ENCODE results near the gene UBE2J1. TPM values are rescaled to one million over a fixed set of nuclear protein-coding genes. Genes with fewer than 3 reads are reported as not detected.

The UBE2J1 gene
- total and polyA plus RNA-seq, 4 donors = 14.7 to 26.4 (median 18.0) TPM

GRCh38 chr6:89388846-89389245, 36.3 kb upstream of the UBE2J1 start:
- no peaks in the 10 kb centered on the region for H3K27me3 ChIP-seq (ENCODE audit: control insufficient read depth in 4 of 4, insufficient read depth in 4 of 4, low read length in 3 of 4)
- H3K4me1 ChIP-seq (ENCODE audit: control insufficient read depth in 4 of 4, insufficient read depth in 4 of 4, low read length in 3 of 4) = no peaks in the 10 kb centered on the region
- no peak overlapping the region for H3K9ac ChIP-seq (ENCODE audit: low read depth in 1 of 2, low read length in 2 of 2)
- H3K27ac ChIP-seq (ENCODE audit: low read depth in 1 of 2, low read length in 2 of 2) = no peak overlapping the region
- no peak for TF ChIP-seq RAD21 (IDR thresholded peaks at IDR 0.05)
- TF ChIP-seq GABPA (IDR thresholded peaks at IDR 0.05 in 1 of 2, conservative IDR thresholded peaks at IDR 0.05 in 1 of 2) = no peak
- TF ChIP-seq HNF4G (IDR thresholded peaks at IDR 0.05) = no peak
- TF ChIP-seq SP1 (IDR thresholded peaks at IDR 0.05) = no peak
- no peak for TF ChIP-seq EGR1 (IDR thresholded peaks at IDR 0.05; ENCODE audit: low read depth in 2 of 2)
- TF ChIP-seq JUND (IDR thresholded peaks at IDR 0.05) = no peak
- TF ChIP-seq YY1 (IDR thresholded peaks at IDR 0.05) = no peak
- TF ChIP-seq TAF1 (conservative IDR thresholded peaks at IDR 0.05) = no peak
- no peak for TF ChIP-seq HNF4A (conservative IDR thresholded peaks at IDR 0.05)
- no peak overlapping the region for H3K4me3 ChIP-seq (ENCODE audit: low read depth in 1 of 3, low read length in 3 of 3)
- H3K36me3 ChIP-seq (ENCODE audit: control insufficient read depth in 4 of 4, insufficient read depth in 3 of 4, low read depth in 1 of 4, low read length in 3 of 4) = no peaks in the 10 kb centered on the region
- H3K9me3 ChIP-seq (ENCODE audit: control insufficient read depth in 4 of 4, low read length in 3 of 4) = no peaks in the 10 kb centered on the region
- no peak for DNase-seq (ENCODE audit: low spot score)
- 98% methylated on average over 6 of the region's 6 CpGs for WGBS

DNA sequence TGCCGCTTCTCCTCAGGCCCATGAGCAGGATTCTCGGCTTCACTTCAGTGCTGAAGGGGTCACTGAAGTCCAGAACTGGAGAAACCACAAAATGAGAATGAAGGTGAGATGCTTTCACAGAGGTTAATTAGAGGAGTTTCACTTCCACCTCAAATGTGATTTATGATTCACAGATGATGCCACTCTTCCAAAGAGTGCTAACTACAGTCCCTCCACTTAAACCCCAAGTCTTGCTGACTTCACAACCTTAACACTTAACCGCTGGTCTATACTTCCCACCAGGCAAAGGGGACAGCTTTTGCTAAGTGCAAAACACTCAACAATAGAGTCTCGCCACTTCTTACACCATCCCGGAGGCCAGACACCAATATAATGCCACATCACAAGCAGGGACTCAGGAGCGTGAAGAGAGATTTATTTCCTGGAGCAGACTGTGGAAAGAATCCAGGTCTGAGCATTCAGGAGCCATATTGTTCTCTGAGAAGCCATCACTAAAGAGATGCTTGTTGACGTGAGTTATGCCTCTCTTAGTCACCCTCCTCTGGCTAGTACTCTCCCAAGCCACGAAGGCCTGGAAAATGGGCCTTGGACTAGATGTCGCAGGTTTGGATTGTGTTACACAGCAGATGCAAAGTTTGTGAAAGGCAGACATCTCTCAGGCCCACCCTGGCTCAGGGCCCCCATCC, 35.1 kb upstream of the UBE2J1 start:
- TF ChIP-seq NR2F2 (IDR thresholded peaks at IDR 0.05) (no peak), SP1 (IDR thresholded peaks at IDR 0.05) (no peak), RXRA (IDR thresholded peaks at IDR 0.05) (no peak), HNF4A (conservative IDR thresholded peaks at IDR 0.05) (no peak), RAD21 (IDR thresholded peaks at IDR 0.05) (no peak)
- no peak for DNase-seq (ENCODE audit: low spot score)
- Histone ChIP-seq H3K27me3 (ENCODE audit: control insufficient read depth in 4 of 4, insufficient read depth in 4 of 4, low read length in 3 of 4) (no peaks in the 10 kb centered on the region), H3K9me3 (ENCODE audit: control insufficient read depth in 4 of 4, low read length in 3 of 4) (no peaks in the 10 kb centered on the region), H3K4me1 (ENCODE audit: control insufficient read depth in 4 of 4, insufficient read depth in 4 of 4, low read length in 3 of 4) (no peaks in the 10 kb centered on the region), H3K36me3 (ENCODE audit: control insufficient read depth in 4 of 4, insufficient read depth in 3 of 4, low read depth in 1 of 4, low read length in 3 of 4) (no peaks in the 10 kb centered on the region), H3K27ac (ENCODE audit: low read depth in 1 of 2, low read length in 2 of 2) (no peak overlapping the region), H3K9ac (ENCODE audit: low read depth in 1 of 2, low read length in 2 of 2) (no peak overlapping the region), H3K4me3 (ENCODE audit: low read depth in 1 of 3, low read length in 3 of 3) (no peak overlapping the region)
- WGBS = 95% methylated on average over 9 of the region's 9 CpGs

GRCh38 chr6:89386917-89387491, 34.5 kb upstream of the UBE2J1 start:
- Histone ChIP-seq H3K27me3 (ENCODE audit: control insufficient read depth in 4 of 4, insufficient read depth in 4 of 4, low read length in 3 of 4) (no peaks in the 10 kb centered on the region), H3K9me3 (ENCODE audit: control insufficient read depth in 4 of 4, low read length in 3 of 4) (no peaks in the 10 kb centered on the region), H3K27ac (ENCODE audit: low read depth in 1 of 2, low read length in 2 of 2) (no peak overlapping the region), H3K4me3 (ENCODE audit: low read depth in 1 of 3, low read length in 3 of 3) (no peak overlapping the region), H3K36me3 (ENCODE audit: control insufficient read depth in 4 of 4, insufficient read depth in 3 of 4, low read depth in 1 of 4, low read length in 3 of 4) (no peaks in the 10 kb centered on the region), H3K4me1 (ENCODE audit: control insufficient read depth in 4 of 4, insufficient read depth in 4 of 4, low read length in 3 of 4) (no peaks in the 10 kb centered on the region), H3K9ac (ENCODE audit: low read depth in 1 of 2, low read length in 2 of 2) (no peak overlapping the region)
- WGBS = 95% methylated on average over 6 of the region's 6 CpGs
- no peak for TF ChIP-seq CTCF (IDR thresholded peaks at IDR 0.05; ENCODE audit: low read depth, low read length, missing input control)
- TF ChIP-seq, protein P1, sequence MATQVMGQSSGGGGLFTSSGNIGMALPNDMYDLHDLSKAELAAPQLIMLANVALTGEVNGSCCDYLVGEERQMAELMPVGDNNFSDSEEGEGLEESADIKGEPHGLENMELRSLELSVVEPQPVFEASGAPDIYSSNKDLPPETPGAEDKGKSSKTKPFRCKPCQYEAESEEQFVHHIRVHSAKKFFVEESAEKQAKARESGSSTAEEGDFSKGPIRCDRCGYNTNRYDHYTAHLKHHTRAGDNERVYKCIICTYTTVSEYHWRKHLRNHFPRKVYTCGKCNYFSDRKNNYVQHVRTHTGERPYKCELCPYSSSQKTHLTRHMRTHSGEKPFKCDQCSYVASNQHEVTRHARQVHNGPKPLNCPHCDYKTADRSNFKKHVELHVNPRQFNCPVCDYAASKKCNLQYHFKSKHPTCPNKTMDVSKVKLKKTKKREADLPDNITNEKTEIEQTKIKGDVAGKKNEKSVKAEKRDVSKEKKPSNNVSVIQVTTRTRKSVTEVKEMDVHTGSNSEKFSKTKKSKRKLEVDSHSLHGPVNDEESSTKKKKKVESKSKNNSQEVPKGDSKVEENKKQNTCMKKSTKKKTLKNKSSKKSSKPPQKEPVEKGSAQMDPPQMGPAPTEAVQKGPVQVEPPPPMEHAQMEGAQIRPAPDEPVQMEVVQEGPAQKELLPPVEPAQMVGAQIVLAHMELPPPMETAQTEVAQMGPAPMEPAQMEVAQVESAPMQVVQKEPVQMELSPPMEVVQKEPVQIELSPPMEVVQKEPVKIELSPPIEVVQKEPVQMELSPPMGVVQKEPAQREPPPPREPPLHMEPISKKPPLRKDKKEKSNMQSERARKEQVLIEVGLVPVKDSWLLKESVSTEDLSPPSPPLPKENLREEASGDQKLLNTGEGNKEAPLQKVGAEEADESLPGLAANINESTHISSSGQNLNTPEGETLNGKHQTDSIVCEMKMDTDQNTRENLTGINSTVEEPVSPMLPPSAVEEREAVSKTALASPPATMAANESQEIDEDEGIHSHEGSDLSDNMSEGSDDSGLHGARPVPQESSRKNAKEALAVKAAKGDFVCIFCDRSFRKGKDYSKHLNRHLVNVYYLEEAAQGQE (IDR thresholded peaks at IDR 0.05) = no peak
- DNase-seq (ENCODE audit: low spot score) = no peak

Data from liver (tissue), 9 donors.